Caki2 (cell line): Measurements from ENCODE around the gene MANEAL. TPM values are rescaled to one million over a fixed set of nuclear protein-coding genes. Genes with fewer than 3 reads are reported as not detected.
"Not testable (repeated sequence)": the region's sequence is repeated elsewhere in the genome, so short reads cannot be mapped to it uniquely, and the experiment has no call there.

ENCODE experiments used
- DNase-seq: peaks from one replicate; pipeline ENCODE4 v3.0.0-alpha.2; 2015; ENCODE audit warnings: low read depth
- in situ Hi-C: cut with HindIII; loops from 2 replicates; pipeline ENCODE4 v1.10.0; 2016; ENCODE audit warnings: low sequenced_read_pairs, low pct_unique_long_range_greater_than_20kb, mixed read lengths
- total RNA-seq: library from RNA; depleted of rRNA; stranded (reverse); fragments of >200 nt; shearing (Covaris generic); gene quantifications from 2 replicates; pipeline ENCODE4 v1.2.3, GENCODE V29; 2014; ENCODE audit warnings: low replicate concordance

Gene MANEAL
- total RNA-seq, 1 experiment from 2014 or later = 30.0 TPM

DNA sequence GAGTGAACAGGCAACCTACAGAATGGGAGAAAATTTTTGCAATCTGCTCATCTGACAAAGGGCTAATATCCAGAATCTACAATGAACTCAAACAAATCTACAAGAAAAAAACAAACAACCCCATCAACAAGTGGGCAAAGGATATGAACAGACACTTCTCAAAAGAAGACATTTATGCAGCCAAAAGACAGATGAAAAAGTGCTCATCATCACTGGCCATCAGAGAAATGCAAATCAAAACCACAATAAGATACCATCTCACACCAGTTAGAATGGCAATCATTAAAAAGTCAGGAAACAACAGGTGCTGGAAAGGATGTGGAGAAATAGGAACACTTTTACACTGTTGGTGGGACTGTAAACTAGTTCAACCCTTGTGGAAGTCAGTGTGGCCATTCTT is 22.2 kb upstream of the MANEAL start:
- DNase-seq, in situ Hi-C loops: not testable (repeated sequence)

DNA sequence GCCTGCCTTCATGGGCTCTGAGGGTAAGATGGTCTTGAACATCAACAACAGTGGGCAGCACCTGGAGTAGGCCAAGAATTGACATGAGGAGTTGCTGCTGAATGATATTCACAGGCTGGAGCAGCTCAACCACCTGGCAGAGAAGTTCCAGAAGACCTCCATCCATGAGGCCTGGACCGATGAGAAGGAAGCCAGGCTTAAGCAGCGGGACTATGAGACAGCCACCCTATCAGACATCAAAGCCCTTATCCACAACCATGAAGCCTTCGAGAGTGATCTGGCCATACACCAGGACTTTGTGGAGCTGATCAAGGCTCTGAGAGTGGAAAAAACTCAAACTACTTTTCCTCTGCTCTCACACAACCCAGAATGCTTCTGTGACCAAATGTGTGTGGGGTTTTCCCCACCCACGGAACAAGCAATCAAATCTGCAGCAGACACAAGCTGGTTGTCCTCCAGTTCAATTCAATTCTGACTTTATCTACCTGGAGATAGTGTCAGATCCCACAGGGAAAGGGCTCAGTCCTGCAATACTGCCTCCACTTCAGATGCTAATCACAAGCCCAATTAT is 16.6 kb upstream of the MANEAL start:
- no peak for DNase-seq
- in situ Hi-C loops = no loop called here

DNA sequence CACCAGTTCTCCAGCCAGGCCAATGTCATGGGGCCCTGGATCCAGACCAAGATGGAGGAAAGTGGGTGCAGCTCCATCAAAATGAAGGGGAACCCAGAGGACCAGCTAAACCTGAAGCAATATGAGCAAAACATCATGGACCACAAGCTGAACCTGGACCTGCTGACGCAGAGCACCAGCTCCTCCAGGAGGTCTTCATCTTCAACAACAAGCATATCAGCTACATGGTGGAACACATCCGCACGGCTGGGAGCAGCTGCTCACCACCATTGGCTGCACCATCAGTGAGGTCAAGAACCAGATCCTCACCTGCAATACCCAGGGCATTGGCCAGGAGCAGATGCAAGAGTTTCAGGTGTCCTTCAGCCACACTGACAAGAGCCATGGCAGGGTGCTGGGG is 15.0 kb upstream of the MANEAL start:
- no peak for DNase-seq
- in situ Hi-C loops = no loop called here

DNA sequence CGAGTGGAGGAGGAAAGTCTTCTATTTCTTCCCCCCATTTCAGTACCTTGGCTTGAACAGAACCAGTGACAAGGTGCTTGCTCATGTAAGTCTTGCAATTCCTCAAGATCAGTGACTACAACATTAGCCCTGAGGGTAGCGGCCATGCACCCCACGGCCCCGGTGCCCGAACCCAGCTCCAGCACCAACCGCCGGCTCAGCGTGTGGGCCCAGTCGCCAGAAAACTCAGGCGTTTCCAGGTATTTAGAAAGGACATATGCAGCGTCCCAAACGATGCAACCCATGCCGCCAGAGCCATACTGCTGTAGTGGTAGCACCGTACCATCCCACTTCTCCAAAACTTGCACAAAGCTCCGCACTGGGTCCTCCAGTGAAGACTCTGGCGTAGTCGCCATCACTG is 11.2 kb upstream of the MANEAL start:
- DNase-seq = no peak
- in situ Hi-C loops = no loop called here

DNA sequence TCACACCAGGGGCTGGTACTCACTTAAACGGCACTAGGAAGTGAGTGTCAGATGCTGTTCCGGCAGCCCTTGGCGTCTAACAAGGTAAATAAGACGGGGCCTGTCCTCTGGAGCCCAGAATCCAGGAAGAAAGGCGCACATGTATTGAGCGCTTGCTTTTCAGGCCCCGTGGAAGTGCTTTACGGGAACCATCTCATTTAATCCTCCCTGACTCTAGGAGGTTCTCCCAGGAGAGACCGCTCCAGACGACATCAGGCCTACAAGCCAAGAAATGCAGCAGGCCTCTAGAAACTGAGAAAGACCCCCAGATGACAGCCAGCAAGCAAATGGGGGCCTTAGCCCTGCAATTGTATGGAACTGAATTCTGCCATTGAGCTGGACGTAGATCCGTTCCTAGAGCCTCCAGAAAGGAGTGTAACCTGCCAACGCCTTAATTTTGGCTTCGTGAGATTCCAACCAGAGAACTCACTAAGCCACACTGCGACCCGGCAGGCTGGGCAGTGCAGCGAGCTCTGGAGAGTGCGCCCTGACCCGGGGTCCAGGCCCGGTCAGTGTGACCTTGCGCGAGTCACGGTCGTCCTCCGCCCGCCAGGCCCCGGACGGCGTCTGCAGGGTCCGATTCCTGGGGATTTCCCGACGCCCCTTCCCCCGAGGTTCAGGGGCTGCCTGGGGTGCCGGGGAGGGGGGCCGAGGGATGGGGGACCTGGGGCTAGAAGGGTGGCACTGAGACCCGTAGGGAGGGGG is 532 bp upstream of the MANEAL start:
- DNase-seq = no peak
- in situ Hi-C loops = no loop called here

DNA sequence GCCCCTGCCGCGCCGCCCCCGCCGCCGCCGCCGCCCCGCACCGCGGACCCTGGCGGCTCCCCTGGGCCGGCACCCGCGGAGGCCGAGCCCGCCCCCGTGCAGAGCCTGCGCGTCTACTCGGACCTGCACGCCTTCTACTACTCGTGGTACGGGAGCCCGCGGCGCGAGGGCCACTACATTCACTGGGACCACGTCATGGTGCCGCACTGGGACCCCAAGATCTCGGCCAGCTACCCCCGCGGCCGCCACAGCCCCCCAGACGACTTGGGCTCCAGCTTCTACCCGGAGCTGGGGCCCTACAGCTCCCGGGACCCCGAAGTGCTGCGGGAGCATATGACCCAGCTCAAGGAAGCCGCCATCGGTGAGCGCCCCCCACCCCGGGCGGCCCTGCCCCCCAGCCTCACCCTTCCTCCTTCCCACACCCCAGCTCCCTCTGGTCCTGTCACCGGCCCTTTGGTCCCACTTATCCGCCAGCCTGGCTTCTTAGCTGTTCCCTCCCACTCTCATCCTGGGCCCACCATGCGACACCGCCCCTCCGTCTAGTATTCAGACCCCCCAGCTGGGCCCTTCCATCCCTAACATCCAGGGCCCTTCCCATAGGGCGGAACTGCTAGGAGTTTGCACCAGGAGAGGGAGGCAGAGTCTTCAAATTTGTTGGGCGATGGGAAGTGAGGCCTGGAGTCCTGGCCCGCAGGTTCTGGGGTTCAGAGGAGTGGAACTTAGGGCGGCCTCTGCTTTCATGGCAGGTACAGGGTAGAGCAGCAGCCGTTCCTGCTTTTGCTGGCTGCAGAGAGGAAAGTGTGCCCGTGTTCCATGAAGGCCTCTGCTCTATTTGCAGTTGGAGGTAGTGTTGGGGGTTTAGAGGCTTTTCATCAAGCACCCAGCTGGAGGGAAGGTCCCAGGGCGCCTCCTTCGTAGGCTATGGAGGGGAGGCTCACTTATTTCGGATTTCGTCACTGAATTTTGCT is 1.0 kb downstream of the MANEAL start:
- in situ Hi-C loops = no loop called here
- DNase-seq = no peak

DNA sequence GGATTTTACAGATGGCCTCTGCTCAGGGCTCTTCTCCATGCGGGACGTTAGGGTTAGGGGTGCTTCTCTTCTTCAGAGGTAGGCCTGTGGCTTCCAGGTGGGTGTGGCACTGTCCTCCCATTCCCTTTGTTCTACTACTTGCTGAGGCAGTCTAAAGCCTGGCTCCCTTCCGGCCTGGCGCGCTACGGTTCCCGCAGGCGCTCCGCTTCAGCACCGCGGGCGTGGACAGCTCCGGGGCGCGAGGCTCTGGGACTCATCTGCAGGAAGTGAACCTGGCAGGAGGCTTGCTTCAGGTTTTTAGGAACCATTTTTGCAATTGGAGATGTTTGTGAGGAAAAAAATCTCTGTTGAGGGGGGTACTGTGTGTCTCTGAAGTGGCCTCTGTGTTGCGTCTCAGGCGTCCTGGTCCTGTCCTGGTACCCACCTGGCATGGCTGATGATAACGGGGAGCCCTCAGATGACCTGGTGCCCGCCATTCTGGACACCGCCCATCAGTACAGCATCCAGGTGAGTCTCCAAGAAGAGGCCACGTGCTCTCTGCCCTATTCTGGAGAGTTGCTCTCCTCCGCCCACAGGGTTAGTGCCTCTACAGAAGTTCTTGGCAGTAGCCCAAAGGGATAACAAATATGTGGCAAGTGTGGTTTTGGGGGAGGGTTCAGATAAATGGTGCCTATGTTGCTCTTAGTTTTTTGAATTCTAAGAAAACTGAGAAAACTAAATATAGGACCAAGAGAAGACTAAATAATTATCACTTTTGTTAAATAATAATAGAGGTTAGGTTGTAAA is 1.9 kb downstream of the MANEAL start:
- peak; percentile 54 for DNase-seq
- in situ Hi-C loops = no loop called here

DNA sequence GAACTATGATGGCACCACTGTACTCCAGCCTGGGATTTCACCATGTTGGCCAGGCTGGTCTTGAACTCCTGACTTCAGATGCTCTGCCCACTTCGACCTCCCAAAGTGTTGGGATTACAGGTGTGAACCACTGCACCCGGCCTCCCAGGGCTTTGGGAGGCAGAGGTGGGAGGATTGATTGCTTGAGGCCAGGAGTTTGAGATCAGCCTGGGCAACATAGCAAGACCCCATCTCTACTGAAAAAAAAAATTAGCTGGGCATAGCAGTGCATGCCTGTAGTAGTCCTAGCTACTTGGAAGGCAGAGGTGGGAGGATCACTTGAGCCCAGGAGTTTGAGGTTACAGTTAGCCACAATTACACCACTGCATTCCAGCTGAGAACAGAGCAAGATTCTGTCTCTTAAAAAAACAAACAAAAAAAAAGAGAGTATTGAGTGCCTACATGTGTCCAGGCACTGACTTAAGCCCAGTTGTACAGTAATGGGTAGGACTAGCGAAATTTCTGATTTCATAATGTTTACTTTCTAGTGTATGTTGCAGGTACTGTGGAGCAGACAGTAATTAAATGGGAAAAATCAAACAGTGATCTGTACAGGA is 4.2 kb downstream of the MANEAL start:
- DNase-seq = no peak
- in situ Hi-C loops = no loop called here

DNA sequence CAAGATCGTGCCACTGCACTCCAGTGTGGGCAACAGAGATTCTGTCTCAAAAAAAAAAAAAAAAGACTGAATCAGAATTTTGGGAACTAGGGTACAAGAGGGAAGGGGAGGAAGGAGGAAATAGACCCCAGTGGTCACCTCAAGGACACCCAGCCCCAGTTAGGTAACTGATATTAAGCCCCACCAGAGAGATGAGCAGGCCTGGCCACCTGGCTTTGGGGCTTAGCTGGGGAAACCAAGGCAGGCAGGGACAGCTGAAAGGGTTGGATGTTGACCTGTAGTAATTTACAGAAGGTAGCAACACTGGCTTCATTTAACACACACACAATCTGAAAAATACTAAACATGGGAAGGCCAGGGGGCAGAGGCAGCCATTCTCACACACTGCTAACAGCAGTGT is 8.8 kb downstream of the MANEAL start:
- no peak for DNase-seq
- in situ Hi-C loops = no loop called here

DNA sequence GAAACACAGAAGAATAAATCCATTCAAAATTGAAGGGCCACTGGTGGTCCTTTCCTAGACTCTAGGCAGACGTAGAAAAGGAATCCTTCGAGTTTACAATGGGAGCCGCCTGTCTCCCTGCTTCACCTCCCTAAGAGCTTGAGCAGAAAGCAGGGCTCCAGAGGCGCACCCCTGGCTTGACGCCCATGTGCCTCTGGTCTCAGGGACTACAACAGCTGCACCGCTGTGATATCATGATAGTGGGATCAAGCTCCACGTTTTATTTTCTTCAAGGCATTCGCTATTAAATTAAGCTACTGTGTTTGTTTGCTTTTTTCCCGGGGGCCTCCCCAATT is 13.5 kb downstream of the MANEAL start:
- DNase-seq = no peak
- in situ Hi-C loops = no loop called here

DNA sequence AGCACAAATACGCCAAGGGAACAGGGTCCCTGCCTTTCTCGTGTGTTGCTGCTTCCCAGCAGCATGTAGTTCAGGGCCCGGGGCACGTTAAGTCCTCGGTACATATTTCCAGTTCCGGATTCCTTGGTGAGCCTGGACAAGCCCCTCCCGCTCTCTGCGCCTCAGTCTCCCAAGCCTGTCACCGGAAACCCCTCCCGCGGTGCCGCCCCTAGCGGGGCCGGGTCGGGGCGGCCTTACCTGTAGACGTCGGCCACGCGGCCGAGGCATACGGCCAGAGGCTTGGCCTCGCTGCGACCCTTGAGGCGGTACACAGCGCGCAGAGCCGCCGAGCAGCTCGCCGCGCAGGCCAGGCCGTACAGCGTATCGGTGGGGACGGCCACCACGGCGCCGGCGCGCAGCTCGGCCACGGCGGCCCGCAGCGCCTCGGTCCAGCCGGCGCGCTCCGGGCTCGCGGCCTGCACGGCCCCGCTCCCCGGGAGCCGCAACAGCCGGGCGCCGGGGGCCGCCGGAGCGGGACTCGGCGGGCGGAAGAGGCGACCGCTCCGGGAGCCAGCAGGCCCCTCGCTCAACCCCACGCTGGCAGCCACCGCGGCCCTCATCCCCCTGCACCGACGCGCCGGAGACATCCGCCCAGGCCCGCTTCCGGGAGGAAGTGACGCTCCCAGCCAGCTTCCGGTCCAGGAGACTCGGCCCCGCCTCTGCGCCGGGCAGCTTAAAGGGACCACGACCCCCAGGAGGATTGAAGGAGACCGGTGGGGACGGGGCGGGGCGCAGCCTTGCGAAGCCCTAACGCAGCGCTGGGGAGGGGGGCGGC is 14.1 kb downstream of the MANEAL start, which contains the start of the genes C1orf122 and YRDC:
Gene C1orf122 (plus strand): TSS at position 236 of the 814 bp plus-strand sequence. CDS start 615 bp downstream, outside the sequence.
Gene YRDC (minus strand): TSS at position 654 of the 814 bp plus-strand sequence. CDS start 28 bp downstream, at position 626.
- in situ Hi-C loops = no loop called here
- peak; percentile 76 for DNase-seq

DNA sequence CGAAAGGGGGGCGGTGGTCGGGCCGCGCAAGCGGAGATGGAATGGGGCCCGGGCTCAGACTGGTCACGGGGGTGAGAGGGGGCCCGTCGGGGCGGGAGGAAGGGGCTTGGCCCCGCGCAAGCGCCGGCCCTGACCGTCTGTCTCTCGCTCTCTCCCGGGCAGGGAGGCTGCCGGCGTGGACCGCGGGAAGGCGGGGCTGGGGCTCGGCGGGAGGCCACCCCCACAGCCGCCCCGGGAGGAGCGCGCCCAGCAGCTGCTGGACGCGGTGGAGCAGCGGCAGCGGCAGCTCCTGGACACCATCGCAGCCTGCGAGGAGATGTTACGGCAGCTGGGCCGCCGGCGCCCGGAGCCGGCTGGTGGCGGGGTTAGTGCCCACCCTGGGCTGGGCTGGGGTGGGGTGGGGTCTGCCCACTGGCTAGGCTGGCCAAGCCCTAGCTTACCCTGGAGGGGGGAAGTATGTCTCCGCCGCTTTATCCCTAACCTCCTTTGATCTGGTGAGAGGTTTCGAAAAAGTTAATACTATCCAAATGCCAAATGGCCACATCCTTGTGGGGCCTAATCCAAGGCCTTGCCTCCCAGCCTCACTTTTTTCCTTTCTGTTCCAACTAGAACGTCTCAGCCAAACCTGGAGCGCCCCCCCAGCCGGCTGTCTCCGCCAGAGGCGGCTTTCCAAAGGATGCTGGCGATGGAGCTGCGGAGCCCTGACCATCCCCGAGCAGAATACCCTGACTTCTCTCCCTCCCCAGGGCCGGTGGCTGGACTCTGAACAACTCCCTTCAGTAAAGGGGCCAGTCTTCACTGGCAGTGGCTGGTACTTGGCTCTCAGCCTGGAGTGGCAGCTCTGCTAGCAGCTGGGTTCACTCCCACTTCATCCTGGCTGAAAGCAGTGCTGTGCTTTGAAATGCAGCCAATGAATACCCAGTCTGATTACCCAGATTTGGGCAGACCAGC is 15.0 kb downstream of the MANEAL start:
- peak; percentile 64 for DNase-seq
- in situ Hi-C loops = no loop called here

DNA sequence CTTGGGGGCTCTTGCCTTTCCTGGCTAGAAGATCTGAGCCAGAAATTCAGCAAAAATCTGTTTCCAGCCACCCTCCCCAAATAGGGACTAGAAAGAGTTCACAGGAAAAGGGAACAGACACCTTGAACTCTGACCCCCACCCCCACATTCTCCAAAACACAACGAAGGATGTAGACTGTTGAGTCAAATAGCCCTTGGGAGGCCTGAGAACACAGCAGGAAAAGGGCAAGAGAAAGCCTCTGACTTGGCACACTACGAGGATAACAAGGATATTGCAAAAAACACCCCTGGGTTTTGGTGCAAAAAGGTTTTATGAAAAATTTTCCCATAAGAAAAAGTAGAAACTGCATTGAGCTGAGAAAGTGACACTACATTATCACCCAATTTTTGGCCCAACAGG is 16.3 kb downstream of the MANEAL start:
- no peak for DNase-seq
- in situ Hi-C loops = no loop called here

DNA sequence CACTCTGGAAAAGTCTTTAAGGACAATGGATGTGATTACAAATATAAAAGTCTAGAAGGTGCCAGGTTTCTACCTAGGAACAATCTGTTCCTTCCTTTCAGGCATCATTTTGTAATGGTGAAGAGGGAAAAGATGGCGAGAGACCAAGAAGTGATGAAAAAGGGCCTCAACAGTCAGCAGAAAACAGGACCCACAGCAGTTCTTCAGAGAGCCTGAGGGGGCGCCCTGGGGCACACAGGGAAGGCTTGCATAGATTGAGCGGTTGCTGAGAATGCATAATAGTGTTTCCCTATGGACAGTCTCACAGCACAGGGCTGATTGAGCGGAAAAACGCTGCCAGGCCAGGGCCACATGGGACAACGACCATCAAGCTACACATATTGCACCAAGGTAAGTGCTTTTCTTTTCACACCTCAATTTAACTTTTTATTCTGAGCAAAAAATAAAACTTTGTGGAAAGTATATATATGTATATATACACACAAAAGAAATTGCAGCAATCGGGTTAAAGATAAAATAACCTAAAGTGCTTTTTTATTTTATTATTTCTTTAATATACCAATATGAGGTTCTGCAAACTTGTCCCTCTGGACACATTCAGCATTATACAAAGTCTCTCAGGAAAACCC is 17.5 kb downstream of the MANEAL start:
- in situ Hi-C loops = no loop called here
- peak; percentile 59 for DNase-seq

DNA sequence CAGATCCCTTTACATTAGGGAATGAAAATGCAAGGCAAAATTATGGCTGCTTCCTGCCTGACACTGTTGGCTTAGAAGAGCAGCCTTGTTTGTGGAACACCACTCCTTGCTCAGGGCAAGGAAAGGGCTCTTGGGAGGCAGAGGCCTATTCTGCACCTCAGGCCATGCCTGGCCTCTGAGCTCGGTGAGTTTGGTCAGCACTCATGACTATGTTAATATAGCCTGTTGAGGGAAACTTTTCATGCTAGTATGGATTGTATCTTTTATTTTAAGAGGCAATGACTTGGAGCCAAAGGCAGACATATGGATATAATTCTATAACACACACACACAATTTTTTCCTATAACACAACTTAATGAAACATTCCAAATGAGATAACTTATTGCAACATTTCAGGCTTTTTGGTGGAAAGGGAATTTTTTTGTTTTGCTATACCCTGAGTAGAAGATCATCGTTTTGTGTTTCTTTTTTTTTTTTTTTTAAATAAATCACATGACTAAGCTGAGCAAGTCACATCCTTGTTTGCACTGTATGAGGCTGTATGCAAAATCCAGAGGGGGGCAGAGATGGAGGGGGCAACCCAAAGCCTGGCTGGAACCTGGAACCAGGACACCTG is 20.0 kb downstream of the MANEAL start:
- in situ Hi-C loops = no loop called here
- no peak for DNase-seq
